A673 (cell line): ENCODE results near the gene EEF1G. TPM values are rescaled to one million over a fixed set of nuclear protein-coding genes. Genes with fewer than 3 reads are reported as not detected.

Experiments
- BruUV-seq: library from RNA; stranded (reverse); fragments of 400-500 nt; replicated peaks from 2 replicates; lab custom pipeline; 2021; lab: Mats Ljungman, UMichigan
- CTCF ChIA-PET: fragments of 300-600 bp; sonication (Branson Sonifier 250); formaldehyde crosslinking; loops from one replicate; lab custom pipeline; 2022; ENCODE audit warnings: antibody characterized with exemption; lab: Charles Lee
- POLR2A ChIA-PET: fragments of 300-600 bp; sonication (Branson Sonifier 250); formaldehyde crosslinking; loops from one replicate; lab custom pipeline; 2022; ENCODE audit warnings: antibody characterized with exemption; ENCODE audit not compliant: low non-redundant PET; lab: Charles Lee
- DNase-seq: peaks from one replicate; pipeline ENCODE4 v3.0.0-alpha.2; 2015; ENCODE audit warnings: low spot score
- H3K27ac ChIP-seq: fragments of 200-600 bp; sonication (generic); 2 replicates; pipeline ENCODE4 v1.5.1; 2016; ENCODE audit warnings: mixed run types, low read depth, mild to moderate bottlenecking, mixed read lengths, antibody characterized with exemption, low read length; ENCODE audit not compliant: poor library complexity, severe bottlenecking
- H3K27me3 ChIP-seq: fragments of 200-600 bp; sonication (generic); replicated peaks from 2 replicates; pipeline ENCODE4 v1.6.1; 2017; ENCODE audit warnings: mixed run types, low read depth, mild to moderate bottlenecking, mixed read lengths, antibody characterized with exemption, low read length; ENCODE audit not compliant: insufficient read depth, poor library complexity
- H3K36me3 ChIP-seq: fragments of 200-600 bp; sonication (generic); 2 replicates; pipeline ENCODE4 v1.6.1; 2016; ENCODE audit warnings: mixed run types, mild to moderate bottlenecking, mixed read lengths, antibody characterized with exemption, low read length; ENCODE audit not compliant: insufficient read depth, poor library complexity, severe bottlenecking
- H3K4me1 ChIP-seq: fragments of 200-600 bp; sonication (generic); 2 replicates; pipeline ENCODE4 v1.6.1; 2017; ENCODE audit warnings: mixed run types, mild to moderate bottlenecking, mixed read lengths, antibody characterized with exemption, low read length; ENCODE audit not compliant: insufficient read depth, poor library complexity, severe bottlenecking
- H3K4me3 ChIP-seq: fragments of 200-600 bp; sonication (generic); 2 replicates; pipeline ENCODE4 v1.5.1; 2016; ENCODE audit warnings: low read depth, mixed run types, mild to moderate bottlenecking, mixed read lengths, low read length; ENCODE audit not compliant: poor library complexity, severe bottlenecking
- H3K9me3 ChIP-seq: fragments of 200-600 bp; sonication (generic); 2 replicates; pipeline ENCODE4 v1.6.1; 2016; ENCODE audit warnings: mixed run types, low read depth, mild to moderate bottlenecking, mixed read lengths, antibody characterized with exemption, low read length; ENCODE audit not compliant: poor library complexity, severe bottlenecking
- EZH2 ChIP-seq: fragments of 200-600 bp; sonication (generic); IDR thresholded peaks from 2 replicates; pipeline ENCODE4 v1.6.1; 2017; ENCODE audit warnings: borderline replicate concordance, low read depth, mild to moderate bottlenecking, mixed read lengths, antibody characterized with exemption, low read length; ENCODE audit not compliant: poor library complexity, severe bottlenecking
- intact Hi-C: fragments of 100-400 bp; cut with micrococcal nuclease; formaldehyde crosslinking; loops from one replicate; pipeline ENCODE4 v1.10.0; 2022; ENCODE audit not compliant: unreplicated experiment
- total RNA-seq: library from RNA; stranded (reverse); gene quantifications from 2 replicates; pipeline ENCODE4 v1.2.3, GENCODE V29; 2021
- TF ChIP-seq, protein P1 (sequence below): fragments of 300-800, 200-600 bp; sonication (generic); conservative IDR thresholded peaks from 2 replicates; pipeline ENCODE4 v1.5.1; 2017; ENCODE audit warnings: low read depth, mild to moderate bottlenecking, antibody characterized with exemption, low read length, moderate library complexity, mixed read lengths

EEF1G gene
- total RNA-seq, 1 experiment from 2014 or later, result 1,817 TPM

DNA sequence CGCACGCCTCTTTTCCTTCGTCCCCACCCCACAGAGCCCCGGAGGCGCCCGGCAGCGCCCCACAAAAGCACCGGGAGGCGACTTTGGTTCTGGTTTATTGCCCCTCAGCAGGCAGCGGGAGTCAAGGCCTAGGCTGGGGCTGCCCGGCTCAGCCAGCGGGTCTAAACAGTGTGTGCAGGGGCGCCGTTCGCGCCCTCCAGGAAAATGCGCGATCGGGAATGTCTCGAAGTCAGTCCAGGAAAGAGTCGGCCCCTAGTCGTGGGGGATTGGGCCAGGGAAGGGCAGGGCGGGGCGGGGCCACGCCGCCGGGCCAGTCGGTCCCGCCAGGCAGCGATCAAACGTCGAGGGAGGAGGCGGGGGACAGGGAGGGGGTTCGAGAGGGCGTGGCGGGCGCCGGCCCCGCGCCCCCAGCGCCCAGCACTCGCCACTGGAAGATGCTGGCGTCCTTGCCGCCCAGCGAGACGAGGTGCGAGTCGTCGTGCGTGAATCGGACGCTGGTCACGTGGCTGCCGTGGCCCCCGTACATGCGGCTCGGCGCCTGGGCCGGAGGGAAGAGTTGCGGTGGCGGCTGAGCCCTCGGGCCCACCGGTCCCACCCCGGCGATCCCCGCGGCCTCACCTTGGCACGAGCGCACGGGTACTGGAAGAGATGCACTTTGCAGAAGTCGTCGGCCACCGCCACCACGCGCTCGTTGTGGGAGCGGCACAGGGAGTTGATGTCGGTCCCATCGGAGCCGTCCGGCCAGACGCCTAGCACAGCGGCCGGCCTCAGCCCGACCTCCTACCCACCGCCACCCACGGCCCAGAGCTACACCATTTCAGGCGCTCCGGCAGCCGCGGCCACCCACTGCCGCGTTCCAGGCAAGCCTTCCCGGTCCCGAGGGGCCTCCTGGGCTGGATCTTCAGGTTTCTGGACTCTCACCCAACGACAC is 28.7 kb upstream of the EEF1G start:
- Histone ChIP-seq H3K36me3 (peaks cover 22% of the 10 kb centered on the region), H3K27me3 (no peaks in the 10 kb centered on the region), H3K4me3 (peak overlapping the region; percentile 95), H3K4me1 (peaks cover 22% of the 10 kb centered on the region), H3K27ac (peak overlapping the region; percentile 97), H3K9me3 (no peaks in the 10 kb centered on the region)
- BruUV-seq, result no TSS peak
- ChIA-PET CTCF (interaction anchor here (1.1 kb wide), 1 partner anchor 11 kb away, joined by 5 read pairs; the partner anchor contains the start of gene TUT1), POLR2A (interaction anchor here (0.5 to 1.0 kb wide), 3 partner anchors 11 to 67 kb away, joined by 3 to 8 read pairs (median 3); partner anchors contain the start of gene TUT1)
- TF ChIP-seq EZH2, result no peak
- TF ChIP-seq, protein P1, sequence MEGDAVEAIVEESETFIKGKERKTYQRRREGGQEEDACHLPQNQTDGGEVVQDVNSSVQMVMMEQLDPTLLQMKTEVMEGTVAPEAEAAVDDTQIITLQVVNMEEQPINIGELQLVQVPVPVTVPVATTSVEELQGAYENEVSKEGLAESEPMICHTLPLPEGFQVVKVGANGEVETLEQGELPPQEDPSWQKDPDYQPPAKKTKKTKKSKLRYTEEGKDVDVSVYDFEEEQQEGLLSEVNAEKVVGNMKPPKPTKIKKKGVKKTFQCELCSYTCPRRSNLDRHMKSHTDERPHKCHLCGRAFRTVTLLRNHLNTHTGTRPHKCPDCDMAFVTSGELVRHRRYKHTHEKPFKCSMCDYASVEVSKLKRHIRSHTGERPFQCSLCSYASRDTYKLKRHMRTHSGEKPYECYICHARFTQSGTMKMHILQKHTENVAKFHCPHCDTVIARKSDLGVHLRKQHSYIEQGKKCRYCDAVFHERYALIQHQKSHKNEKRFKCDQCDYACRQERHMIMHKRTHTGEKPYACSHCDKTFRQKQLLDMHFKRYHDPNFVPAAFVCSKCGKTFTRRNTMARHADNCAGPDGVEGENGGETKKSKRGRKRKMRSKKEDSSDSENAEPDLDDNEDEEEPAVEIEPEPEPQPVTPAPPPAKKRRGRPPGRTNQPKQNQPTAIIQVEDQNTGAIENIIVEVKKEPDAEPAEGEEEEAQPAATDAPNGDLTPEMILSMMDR, result no peak
- intact Hi-C loops, result no loop called here
- DNase-seq, result peak; percentile 81

DNA sequence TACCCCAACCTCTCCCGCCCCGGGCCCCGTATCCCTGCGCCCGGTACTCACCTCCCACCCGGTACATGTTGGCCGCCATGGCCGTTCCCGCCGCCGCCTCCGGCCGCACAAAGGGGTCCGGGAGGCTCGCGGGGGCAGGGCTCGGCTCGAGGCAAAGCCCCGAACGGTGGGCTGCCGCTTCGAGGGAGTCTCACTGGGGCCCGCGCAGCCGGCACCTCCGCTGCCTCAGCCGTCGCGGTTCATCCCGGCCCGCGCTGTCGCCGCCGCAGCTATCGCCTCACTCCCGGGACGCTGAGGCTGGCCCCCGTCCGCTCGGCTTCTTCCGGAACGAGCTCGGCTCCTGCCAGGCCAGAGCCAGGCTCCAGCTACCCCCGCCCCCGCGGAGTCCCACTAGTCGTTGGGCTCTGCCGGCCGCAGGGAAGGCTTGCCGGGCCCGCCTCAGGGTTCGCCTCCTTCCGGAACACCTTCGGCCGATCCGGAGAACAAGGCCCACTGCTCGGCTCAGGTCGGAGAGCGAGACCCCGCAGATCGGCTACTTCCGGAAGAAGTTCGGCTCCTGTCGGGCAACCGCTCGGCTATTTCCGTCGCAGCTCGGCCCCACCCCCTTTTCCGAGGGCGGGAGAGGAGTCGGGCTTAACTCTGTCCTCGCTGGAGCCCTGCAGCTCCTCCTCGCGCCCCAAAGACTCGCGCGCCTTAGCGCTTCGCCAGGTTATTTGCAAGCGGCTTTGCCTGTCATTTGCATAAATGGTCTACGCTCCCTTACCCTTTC is 27.9 kb upstream of the EEF1G start, which contains the start of gene MTA2:
MTA2 (minus strand) TSS at position 494 of the 769 bp plus-strand sequence; CDS start at position 79, 415 bp downstream.
- no peaks in the 10 kb centered on the region for H3K9me3 ChIP-seq
- CTCF ChIA-PET, result interaction anchor here (0.6 to 1.1 kb wide), 3 partner anchors 9 to 10 kb away, joined by 3 to 6 read pairs (median 5); partner anchors contain the start of gene TUT1
- no TSS peak for BruUV-seq
- intact Hi-C loops, result no loop called here
- POLR2A ChIA-PET, result interaction anchor here (0.6 to 1.0 kb wide), 3 partner anchors 10 to 27 kb away, joined by 3 to 8 read pairs (median 5); partner anchors contain the start of gene TUT1
- TF ChIP-seq, protein P1, result no peak
- no peak for TF ChIP-seq EZH2
- peak; percentile 100 for DNase-seq
- H3K27me3 ChIP-seq, result no peaks in the 10 kb centered on the region
- H3K4me1 ChIP-seq, result peaks cover 21% of the 10 kb centered on the region
- H3K27ac ChIP-seq, result peak within 1 kb of the TSS; percentile 97
- H3K4me3 ChIP-seq, result peak within 1 kb of the TSS; percentile 95
- peaks cover 31% of the 10 kb centered on the region for H3K36me3 ChIP-seq

GRCh38 chr11:62601122-62601371 is 27.4 kb upstream of the EEF1G start:
- TF ChIP-seq, protein P1, result no peak
- no peak for TF ChIP-seq EZH2
- no peak for DNase-seq
- BruUV-seq, result no TSS peak
- CTCF ChIA-PET, result interaction anchor here (0.9 to 1.1 kb wide), 2 partner anchors 9 to 11 kb away, joined by 5 to 6 read pairs; partner anchors contain the start of gene TUT1
- intact Hi-C loops, result no loop called here
- Histone ChIP-seq H3K4me1 (peaks cover 21% of the 10 kb centered on the region), H3K9me3 (no peaks in the 10 kb centered on the region), H3K4me3 (peak overlapping the region; percentile 95), H3K36me3 (peaks cover 36% of the 10 kb centered on the region), H3K27me3 (no peaks in the 10 kb centered on the region), H3K27ac (peak overlapping the region; percentile 97)
- POLR2A ChIA-PET, result interaction anchor here (1.0 kb wide), 1 partner anchor 9 kb away, joined by 8 read pairs; the partner anchor contains the start of gene TUT1
